Measurements from ENCODE around the gene TUBB4B.

- TF ChIP-seq CTCF (IDR thresholded peaks at IDR 0.05; ENCODE audit: insufficient read depth, low read length, poor library complexity, severe bottlenecking) = no peak
- no peak for TF ChIP-seq EZH2phosphoT487 (conservative IDR thresholded peaks at IDR 0.05; ENCODE audit: low read length)
Measured at GRCh38 chr9:137243626-137244485, 2.8 kb downstream of the TUBB4B start.
